Limb (tissue), 2 donors: ENCODE data around the gene CHIT1.
"Not testable (repeated sequence)": the region's sequence is repeated elsewhere in the genome, so short reads cannot be mapped to it uniquely, and the experiment has no call there.

Source experiments
- DNase-seq, 2 donors: peaks; one replicate each; pipeline ENCODE4 v3.0.0-alpha.2; 2016; ENCODE audit errors: extremely low spot score in 2 of 2

The CHIT1 gene

DNA sequence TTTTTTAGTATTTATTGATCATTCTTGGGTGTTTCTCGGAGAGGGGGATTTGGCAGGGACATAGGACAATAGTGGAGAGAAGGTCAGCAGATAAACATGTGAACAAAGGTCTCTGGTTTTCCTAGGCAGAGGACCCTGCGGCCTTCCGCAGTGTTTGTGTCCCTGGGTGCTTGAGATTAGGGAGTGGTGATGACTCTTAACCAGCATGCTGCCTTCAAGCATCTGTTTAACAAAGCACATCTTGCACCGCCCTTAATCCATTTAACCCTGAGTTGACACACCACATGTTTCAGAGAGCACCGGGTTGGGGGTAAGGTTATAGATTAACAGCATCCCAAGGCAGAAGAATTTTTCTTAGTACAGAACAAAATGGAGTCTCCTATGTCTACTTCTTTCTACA is 36.7 kb upstream of the CHIT1 start:
- DNase-seq, result not testable (repeated sequence)

GRCh38 chr1:203265541-203265940 is 36.1 kb upstream of the CHIT1 start:
- DNase-seq, result no peak

DNA sequence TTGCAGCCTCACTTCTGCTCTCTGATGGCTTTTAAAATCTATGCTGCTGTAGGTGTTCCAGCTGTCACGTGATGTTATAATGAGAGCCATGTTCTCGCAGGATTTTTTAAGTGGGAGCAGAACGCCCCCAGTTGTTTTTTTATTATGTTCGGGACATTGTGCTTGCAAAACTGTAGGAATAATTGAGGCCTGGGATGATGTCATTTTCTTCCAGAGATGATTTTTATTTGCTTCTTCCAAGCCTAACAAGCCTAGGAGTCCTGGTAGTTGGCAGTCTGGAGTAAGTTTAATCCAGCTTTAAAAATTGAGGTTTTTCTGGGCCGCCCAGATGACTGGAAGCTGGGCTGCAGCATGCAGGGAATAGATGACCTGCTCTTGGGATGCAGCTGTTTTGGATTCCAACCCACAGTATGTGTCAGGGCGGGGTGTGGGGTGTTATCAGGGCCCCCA is 34.6 kb upstream of the CHIT1 start:
- no peak for DNase-seq

DNA sequence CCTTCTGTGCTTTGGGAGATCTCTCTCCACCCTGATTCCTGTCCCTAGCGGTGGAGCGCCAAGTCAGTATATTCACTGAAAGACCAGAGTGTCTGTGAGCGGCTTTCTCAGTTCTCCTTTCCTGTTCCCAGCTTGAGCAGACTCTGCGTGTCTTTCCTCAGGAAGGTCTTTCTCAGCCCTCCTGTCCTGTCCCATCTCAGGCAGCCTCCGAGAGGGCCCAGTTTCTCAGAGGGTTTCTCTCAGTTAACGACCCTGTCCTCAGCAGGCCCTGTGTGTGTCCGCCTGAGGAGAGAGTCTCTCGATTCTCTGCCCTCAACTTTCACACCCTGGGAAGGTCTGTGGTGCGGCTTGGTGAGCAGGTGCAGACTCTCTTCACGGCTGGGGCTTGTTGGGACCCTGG is 34.0 kb upstream of the CHIT1 start:
- DNase-seq, result no peak

- DNase-seq, result not testable (repeated sequence)
Measured at GRCh38 chr1:203256636-203257035, 27.2 kb upstream of the CHIT1 start.

DNA sequence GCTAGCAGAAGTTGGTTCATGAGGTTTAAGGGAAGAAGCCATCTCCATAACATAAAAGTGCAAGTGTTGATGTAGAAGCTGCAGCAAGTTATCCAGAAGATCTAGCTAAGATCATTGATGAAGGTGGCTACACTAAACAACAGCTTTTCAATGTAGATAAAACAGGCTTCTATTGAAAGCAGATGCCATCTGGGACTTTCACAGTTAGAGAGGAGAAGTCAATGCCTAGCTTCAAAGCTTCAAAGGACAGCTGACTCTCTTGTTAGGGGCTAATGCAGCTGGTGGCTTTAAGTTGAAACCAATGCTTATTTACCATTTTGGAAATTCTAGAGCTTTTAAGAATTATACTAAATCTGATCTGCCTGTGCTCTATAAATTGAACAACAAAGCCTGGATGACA is 25.3 kb upstream of the CHIT1 start:
- DNase-seq, result not testable (repeated sequence)

DNA sequence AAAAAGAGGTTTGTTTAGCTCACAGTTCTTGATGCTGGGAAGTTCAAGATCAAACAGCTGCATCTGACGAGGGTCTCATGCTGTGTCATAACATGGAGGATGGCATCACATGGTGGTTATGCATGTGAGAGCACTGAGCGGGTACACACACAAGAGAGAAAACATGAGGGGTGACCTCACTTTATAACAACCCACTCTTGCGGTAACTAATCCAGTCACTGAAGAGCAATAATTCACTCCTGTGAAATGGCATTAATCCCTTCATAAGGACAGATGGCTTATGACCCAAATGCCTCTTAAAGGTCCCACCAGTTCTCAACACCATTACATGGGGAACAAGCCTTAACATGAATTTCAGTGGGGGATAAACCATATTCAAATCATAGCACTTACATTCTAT is 23.2 kb upstream of the CHIT1 start:
- DNase-seq, result no peak

DNA sequence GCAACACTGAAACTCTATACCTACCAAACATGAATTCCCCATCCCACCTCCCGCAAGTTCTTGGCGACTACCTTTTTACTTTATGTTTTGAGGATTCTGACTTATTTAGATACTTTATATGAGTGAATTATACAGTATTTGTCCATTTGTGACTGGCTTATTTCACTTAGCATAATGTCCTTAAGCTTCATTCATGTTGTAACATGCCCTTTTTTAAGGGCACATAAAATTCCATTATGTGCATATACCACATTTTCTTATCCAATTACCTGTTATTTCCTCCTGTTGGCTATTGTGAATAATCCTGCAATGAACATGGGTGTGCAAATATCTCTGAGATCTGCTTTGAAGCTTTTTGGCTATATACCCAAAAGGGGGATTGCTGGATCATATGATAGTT is 22.0 kb upstream of the CHIT1 start:
- no peak for DNase-seq

DNA sequence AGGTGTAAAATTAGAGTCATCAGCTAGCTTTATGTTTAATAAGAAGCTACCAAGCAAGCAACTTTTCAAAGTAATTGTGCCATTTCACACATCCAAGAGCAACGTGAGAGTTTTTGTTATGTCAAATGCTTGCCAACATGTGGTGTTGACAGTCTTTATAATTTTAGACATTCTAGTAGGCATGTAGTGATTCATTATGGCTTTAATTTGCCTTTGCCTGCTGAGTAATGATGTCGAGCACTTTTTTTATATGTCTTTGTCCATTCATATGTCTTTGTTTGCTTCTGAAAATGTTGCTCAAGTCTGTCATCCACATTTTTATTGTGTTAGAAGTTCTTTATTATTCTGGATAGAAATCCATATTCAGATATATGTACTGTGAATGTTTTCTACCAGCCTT is 21.4 kb upstream of the CHIT1 start:
- no peak for DNase-seq

DNA sequence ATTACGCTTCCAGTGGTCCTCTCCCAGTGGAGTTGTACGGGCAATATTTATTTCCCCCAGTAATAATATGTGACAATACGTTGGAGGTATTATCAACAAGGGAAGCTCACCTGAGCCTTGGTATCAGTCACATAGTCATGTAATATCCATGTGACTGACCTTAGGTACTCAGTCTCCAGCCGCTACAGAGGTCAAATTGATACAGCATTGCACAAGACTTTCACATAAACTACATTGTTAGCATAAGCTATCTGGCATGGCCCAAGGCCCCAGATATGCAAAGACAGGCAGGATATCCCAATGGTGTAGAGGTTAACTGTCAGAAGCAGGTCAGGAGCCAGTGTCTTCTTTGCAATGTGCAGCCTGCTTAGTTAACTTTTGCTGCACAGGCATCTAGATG is 15.3 kb upstream of the CHIT1 start:
- no peak for DNase-seq

DNA sequence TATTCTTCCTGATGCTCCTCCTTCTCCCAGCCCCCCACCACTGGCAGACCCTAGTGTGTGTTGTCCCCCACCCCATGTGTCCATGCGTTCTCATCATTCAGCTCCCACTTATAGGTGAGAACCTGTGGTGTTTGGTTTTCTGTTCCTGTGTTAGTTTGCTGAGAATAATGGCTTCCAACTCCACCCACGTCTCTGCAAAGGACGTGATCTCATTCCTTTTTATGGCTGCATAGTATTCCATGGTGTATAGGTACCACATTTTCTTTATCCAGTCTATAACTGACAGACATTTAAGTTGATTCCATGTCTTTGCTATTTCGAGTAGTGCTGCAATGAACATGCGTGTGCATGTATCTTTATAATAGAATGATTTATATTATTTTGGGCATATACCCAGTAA is 12.2 kb upstream of the CHIT1 start:
- DNase-seq, result not testable (repeated sequence)

- no peak for DNase-seq
Measured at GRCh38 chr1:203239526-203240305, 10.2 kb upstream of the CHIT1 start.

DNA sequence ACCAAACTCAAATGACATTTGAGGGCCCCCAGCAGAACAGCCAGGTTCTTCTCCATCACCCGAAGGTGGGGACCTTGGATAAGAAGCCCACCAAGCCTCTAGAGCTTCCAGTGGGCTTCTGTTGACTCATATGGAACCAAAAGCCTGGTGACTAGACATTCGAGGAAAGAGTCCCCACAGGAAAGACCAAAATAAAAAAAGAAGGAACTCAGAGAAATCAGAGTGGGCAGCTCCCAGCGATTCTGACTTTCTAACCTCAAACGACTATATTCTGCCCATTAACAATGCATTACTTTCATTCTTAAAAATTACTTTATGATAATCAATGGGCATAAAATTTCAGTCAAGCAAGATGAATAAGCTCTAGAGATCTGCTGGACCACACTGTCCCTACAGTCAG is 9.6 kb upstream of the CHIT1 start:
- no peak for DNase-seq

DNA sequence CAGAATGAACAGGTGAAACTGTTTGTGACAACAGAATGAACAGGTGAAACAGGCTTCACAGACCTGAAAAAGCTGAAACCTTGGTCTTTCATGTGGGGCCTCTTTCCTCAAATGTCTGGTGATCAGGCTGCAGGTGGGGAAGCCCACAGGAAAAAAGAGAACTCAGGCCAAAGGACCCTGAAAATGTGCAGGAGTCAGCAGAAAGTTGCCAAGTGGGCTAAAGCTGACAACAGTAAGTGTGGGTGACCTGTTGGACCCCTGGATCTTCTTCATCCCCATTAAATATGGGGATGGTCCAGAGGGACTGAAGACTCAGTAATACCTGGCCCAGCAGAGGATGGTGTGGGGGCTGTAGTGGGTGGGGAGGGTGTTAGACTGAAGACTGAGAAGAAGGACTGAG is 9.1 kb upstream of the CHIT1 start:
- DNase-seq, result no peak

DNA sequence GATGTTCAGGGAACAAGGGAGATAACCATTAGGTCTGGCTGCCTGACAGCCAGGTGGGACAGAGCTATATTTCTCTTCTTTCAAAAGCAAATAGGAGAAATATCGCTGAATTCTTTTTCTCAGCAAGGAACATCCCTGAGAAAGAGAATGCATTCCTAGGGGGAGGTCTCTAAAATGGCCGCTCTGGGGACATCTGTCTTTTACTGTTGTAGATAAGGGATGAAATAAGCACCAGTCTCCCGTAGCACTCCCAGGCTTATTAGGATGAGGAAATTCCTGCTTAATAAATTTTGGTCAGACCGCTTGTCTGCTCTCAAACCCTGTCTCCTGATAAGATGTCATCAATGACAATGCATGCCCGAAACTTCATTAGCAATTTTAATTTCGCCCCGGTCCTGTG is 5.4 kb upstream of the CHIT1 start:
- not testable (repeated sequence) for DNase-seq

- no peak for DNase-seq
Measured at GRCh38 chr1:203228670-203229069, 803 bp downstream of the CHIT1 start.

GRCh38 chr1:203227371-203228083 is 1.9 kb downstream of the CHIT1 start:
- DNase-seq, result no peak

GRCh38 chr1:203225071-203225470 is 4.4 kb downstream of the CHIT1 start:
- no peak for DNase-seq

- DNase-seq, result no peak
Measured at GRCh38 chr1:203223012-203223775, 6.3 kb downstream of the CHIT1 start.

DNA sequence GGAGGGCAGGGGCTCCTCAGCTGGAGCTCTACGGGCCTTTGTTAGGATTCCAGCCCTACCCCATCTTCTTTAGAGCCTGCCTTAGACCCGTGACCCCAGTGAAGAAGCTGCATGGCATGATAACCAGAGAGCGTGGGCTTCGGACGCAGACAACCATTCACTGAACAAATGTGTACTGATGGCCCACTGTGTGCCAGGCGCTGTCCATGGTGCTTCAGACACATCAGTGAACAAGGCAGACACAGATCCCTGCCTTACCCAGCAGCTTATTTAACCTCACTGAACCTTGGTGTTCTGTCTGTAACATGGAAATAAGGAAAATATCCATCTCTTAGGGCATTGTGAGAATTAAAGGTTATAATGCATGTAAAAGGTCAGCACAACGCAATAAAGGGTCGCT is 9.5 kb downstream of the CHIT1 start:
- no peak for DNase-seq

- DNase-seq, result no peak
Measured at GRCh38 chr1:203219171-203219570, 10.3 kb downstream of the CHIT1 start.

DNA sequence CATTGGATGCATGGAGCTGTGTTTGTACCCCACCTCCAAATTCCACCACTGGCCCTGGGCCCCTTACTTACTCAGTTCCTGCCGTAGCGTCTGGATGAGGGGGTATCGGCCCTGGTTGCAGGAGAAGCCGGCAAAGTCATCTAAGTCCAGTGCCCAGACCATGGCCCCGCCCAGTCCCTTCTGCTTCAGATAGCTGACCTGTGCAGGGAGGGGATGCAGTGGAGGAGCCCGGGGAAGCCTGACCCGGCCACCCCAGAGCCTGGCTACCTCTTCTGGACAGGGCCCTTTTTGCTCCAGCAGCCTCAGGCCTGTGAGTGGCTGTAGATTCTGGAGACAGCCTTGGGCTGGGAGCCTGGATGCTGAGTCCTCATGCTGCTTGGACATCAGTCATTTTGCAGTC is 11.8 kb downstream of the CHIT1 start:
- DNase-seq, result no peak
